Activated T-helper 17 cell treated with anti-CD3 and anti-CD28 coated beads, Interleukin-2, amount 50 U/mL, for 72 hours (primary cell): ENCODE data around the gene TTLL11. TPM values are rescaled to one million over a fixed set of nuclear protein-coding genes. Genes with fewer than 3 reads are reported as not detected.
A peak's percentile ranks its signal among the peaks of the same experiment; 100 is the strongest.

ENCODE experiments used
- ATAC-seq: fragments of 150-1000 bp; cut with Tn5 transposase; replicated peaks from 2 replicates; pipeline ENCODE4 v1.10.0; 2021; ENCODE audit warnings: mild to moderate bottlenecking, moderate library complexity
- H3K27ac Mint-ChIP-seq: one replicate; pipeline ENCODE4 v1.8.0; 2022; ENCODE audit warnings: mixed read lengths
- H3K27me3 Mint-ChIP-seq: one replicate; pipeline ENCODE4 v1.8.0; 2022; ENCODE audit warnings: mixed read lengths
- H3K36me3 Mint-ChIP-seq: one replicate; pipeline ENCODE4 v1.8.0; 2022; ENCODE audit warnings: low read depth, mild to moderate bottlenecking, mixed read lengths
- H3K4me1 Mint-ChIP-seq: one replicate; pipeline ENCODE4 v1.8.0; 2022; ENCODE audit warnings: mixed read lengths
- H3K4me3 Mint-ChIP-seq: one replicate; pipeline ENCODE4 v1.8.0; 2022; ENCODE audit warnings: mild to moderate bottlenecking, mixed read lengths
- H3K9me3 Mint-ChIP-seq: one replicate; pipeline ENCODE4 v1.8.0; 2022; ENCODE audit warnings: mixed read lengths
- total RNA-seq, 2 donors: library from RNA; stranded (reverse); gene quantifications; one replicate each; pipeline ENCODE4 v1.2.3, GENCODE V29; 2022

Gene TTLL11, protein sequence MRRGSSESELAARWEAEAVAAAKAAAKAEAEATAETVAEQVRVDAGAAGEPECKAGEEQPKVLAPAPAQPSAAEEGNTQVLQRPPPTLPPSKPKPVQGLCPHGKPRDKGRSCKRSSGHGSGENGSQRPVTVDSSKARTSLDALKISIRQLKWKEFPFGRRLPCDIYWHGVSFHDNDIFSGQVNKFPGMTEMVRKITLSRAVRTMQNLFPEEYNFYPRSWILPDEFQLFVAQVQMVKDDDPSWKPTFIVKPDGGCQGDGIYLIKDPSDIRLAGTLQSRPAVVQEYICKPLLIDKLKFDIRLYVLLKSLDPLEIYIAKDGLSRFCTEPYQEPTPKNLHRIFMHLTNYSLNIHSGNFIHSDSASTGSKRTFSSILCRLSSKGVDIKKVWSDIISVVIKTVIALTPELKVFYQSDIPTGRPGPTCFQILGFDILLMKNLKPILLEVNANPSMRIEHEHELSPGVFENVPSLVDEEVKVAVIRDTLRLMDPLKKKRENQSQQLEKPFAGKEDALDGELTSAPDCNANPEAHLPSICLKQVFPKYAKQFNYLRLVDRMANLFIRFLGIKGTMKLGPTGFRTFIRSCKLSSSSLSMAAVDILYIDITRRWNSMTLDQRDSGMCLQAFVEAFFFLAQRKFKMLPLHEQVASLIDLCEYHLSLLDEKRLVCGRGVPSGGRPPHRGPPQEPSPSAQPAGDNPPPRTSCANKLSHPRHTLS
- total RNA-seq = 1 to 10 TPM; 2.6 to 3.9 TPM

DNA sequence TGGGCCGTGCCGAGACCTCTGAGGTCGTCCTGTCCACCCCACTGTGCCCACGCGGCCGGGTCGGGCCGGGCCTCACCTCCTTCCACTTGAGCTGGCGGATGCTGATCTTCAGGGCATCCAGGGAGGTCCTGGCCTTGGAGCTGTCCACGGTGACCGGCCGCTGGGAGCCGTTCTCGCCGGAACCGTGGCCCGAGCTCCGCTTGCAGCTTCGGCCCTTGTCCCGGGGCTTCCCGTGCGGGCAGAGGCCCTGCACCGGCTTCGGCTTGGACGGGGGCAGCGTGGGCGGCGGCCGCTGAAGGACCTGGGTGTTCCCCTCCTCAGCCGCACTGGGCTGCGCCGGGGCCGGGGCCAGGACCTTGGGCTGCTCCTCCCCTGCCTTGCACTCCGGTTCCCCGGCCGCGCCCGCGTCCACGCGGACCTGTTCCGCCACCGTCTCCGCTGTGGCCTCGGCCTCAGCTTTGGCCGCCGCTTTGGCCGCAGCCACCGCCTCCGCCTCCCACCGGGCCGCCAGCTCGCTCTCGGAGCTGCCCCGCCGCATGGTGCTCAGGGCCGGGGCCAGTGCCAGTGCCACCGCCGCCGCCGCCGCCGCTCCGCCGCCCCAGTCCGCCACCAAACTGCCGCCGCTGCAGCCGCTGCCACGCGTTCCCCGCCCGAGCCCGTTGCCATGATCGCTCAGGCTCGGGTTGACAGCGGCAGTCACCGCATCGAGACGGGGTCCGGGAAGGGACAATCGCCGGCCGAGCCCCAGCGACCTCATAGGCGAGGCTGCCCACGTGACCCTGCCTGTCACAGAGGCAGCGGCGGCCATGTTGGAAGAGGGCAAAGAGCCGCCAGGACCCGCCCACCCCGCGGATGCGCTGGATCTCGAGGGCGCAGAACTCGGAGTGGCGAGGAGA is at the start of gene TTLL11:
TSS of gene TTLL11 (minus strand) at position 698 of the 896 bp plus-strand sequence. CDS start at position 538, 160 bp downstream.
- H3K4me3 Mint-ChIP-seq = peak within 1 kb of the TSS; percentile 83

GRCh38 chr9:122141671-122142070 is 48.6 kb upstream of the TTLL11 start:
- no peaks in the 10 kb centered on the region for H3K4me1 Mint-ChIP-seq

More for the DNA sequence above, at the start of gene TTLL11:
- Mint-ChIP-seq H3K27ac (peak within 1 kb of the TSS; percentile 14), H3K36me3 (no peaks in the 10 kb centered on the region), H3K27me3 (peaks cover 7% of the 10 kb centered on the region), H3K9me3 (no peaks in the 10 kb centered on the region), H3K4me1 (peaks cover 26% of the 10 kb centered on the region)
- ATAC-seq = peak; percentile 99

DNA sequence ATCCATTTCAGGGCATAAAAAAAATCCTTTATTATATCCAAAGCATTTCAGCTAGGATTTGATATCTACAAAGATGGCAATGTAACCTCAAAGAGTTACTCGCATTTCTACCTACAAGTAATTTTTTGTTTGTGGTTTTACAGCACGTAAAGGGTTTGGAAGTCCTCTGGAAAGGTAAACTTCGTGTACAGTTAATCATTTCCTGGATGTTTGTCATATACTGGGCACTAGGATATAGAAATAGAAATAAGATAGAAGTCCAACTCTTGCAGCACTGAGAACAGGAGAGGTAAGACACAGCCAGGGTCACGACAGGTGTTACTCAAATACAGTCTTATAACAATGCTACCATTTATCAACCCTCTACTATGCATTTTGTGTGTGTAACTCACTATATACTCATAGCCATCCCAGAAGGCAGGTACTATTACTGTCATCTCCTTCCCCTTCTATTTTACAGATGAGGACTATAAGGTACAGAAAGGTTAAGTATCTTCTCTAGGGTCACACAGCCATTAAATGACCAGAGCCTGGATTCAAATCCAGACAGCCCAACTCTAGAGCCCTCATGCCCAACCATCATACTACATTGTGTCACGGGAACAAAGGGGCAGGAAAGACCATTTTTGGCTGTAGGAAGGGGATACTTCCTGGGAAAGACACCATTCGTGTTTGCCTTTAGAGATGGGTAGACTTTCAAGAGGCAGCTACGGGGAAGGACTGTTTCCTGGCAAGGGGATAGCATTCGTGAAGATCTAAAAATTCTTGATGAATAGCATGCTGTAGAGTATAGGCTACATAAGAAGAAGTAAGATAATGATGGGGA is 47.5 kb upstream of the TTLL11 start:
- ATAC-seq = no peak
- Mint-ChIP-seq H3K4me3 (no peak overlapping the region), H3K27ac (no peak overlapping the region), H3K27me3 (no peaks in the 10 kb centered on the region), H3K36me3 (peaks cover 36% of the 10 kb centered on the region), H3K4me1 (no peaks in the 10 kb centered on the region), H3K9me3 (no peaks in the 10 kb centered on the region)

More at GRCh38 chr9:122141671-122142070, 48.6 kb upstream of the TTLL11 start:
- H3K27me3 Mint-ChIP-seq = no peaks in the 10 kb centered on the region
- H3K9me3 Mint-ChIP-seq = no peaks in the 10 kb centered on the region
- peaks cover 47% of the 10 kb centered on the region for H3K36me3 Mint-ChIP-seq
- H3K27ac Mint-ChIP-seq = no peak overlapping the region
- H3K4me3 Mint-ChIP-seq = no peak overlapping the region
- ATAC-seq = no peak

GRCh38 chr9:122138560-122139268 is 45.6 kb upstream of the TTLL11 start:
- Mint-ChIP-seq H3K27me3 (no peaks in the 10 kb centered on the region), H3K4me1 (no peaks in the 10 kb centered on the region), H3K27ac (no peak overlapping the region), H3K36me3 (peaks cover 20% of the 10 kb centered on the region), H3K9me3 (no peaks in the 10 kb centered on the region), H3K4me3 (no peak overlapping the region)
- no peak for ATAC-seq

DNA sequence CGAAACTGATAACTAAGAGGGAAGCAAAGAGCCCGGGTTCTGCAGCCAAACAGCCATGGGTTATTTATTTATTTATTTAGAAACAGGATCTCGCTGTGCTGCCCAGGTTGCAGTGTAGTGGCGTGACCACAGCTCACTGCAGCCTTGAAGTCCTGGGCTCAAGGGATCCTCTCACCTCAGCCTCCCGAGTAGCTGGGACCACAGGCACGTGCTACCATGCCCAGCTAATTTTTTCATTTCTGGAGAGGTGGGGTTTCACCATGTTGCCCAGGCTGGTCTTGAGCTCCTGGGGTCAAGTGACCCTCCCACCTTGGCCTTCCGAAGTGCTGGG is 42.4 kb upstream of the TTLL11 start:
- peaks cover 3% of the 10 kb centered on the region for H3K27me3 Mint-ChIP-seq
- ATAC-seq = no peak
- H3K36me3 Mint-ChIP-seq = no peaks in the 10 kb centered on the region
- no peaks in the 10 kb centered on the region for H3K4me1 Mint-ChIP-seq
- H3K9me3 Mint-ChIP-seq = no peaks in the 10 kb centered on the region
- H3K4me3 Mint-ChIP-seq = no peak overlapping the region
- no peak overlapping the region for H3K27ac Mint-ChIP-seq

- Mint-ChIP-seq H3K4me3 (no peak overlapping the region), H3K36me3 (no peaks in the 10 kb centered on the region), H3K27ac (no peak overlapping the region), H3K4me1 (no peaks in the 10 kb centered on the region), H3K27me3 (peaks cover 3% of the 10 kb centered on the region), H3K9me3 (no peaks in the 10 kb centered on the region)
- no peak for ATAC-seq
Observed at GRCh38 chr9:122134822-122135528, 41.9 kb upstream of the TTLL11 start.

GRCh38 chr9:122133984-122134535 is 41.0 kb upstream of the TTLL11 start:
- Mint-ChIP-seq H3K27ac (no peak overlapping the region), H3K36me3 (no peaks in the 10 kb centered on the region), H3K4me1 (no peaks in the 10 kb centered on the region), H3K4me3 (no peak overlapping the region), H3K27me3 (peaks cover 3% of the 10 kb centered on the region), H3K9me3 (no peaks in the 10 kb centered on the region)
- ATAC-seq = no peak

DNA sequence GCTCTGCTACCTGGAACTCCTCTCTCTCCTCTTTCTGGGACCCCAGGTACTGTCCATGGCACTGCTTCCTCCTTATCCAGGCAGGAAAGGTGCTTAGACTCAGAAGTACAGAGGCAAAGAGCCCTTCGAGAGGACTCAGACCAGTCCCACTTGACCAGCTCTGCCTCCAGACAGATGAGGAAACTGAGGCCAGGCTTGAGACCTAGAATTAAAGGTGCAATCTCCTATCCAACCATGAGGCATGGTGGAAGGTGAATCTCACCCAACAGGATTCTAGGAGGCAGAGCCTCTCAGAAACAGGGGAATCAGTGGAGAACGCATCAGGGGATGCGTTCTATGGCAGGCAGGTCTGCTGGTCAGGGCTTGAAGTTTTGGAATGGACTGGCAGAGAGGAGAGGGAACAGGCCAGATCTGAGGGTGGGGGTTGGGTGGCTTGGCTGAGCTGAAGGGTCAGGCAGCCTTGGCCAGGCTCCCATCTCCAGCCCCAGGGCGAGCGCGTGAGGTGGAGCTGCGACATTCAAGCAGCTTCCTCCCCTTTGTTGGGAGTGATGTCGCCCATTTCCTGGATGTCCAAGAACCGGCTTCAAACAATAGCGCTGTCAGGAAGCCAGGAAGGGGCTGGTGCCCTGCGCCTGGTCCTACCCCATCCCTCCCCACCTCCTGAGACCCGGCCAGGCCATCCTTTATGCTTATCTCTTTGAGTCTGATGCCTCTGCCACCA is 40.3 kb upstream of the TTLL11 start:
- Mint-ChIP-seq H3K27me3 (peaks cover 3% of the 10 kb centered on the region), H3K4me3 (no peak overlapping the region), H3K9me3 (no peaks in the 10 kb centered on the region), H3K27ac (no peak overlapping the region), H3K4me1 (no peaks in the 10 kb centered on the region), H3K36me3 (no peaks in the 10 kb centered on the region)
- ATAC-seq = no peak

DNA sequence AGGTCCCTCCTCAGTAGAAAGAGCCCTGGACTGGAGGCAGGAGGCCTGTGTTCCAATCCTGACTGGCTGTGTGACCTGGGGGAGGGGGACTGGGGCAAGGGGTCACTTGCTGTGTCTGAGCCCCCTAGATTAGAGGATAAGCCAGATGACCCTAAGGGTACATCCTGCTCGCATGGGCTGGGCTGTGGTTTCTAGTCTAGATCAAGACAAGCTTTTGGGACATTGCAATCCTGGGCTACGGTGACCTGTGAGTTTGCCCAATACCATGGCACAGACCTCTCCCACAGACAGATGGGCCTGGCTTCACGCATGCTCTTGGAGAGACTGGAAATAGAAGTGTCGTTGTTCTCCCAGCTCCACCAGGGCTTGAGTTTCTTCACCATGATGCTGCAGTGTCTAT is 39.4 kb upstream of the TTLL11 start:
- Mint-ChIP-seq H3K36me3 (no peaks in the 10 kb centered on the region), H3K27ac (no peak overlapping the region), H3K4me3 (no peak overlapping the region), H3K4me1 (no peaks in the 10 kb centered on the region), H3K9me3 (no peaks in the 10 kb centered on the region), H3K27me3 (peaks cover 3% of the 10 kb centered on the region)
- no peak for ATAC-seq

- no peak overlapping the region for H3K27ac Mint-ChIP-seq
- no peak overlapping the region for H3K4me3 Mint-ChIP-seq
- ATAC-seq = no peak
- H3K9me3 Mint-ChIP-seq = no peaks in the 10 kb centered on the region
- peaks cover 4% of the 10 kb centered on the region for H3K27me3 Mint-ChIP-seq
- no peaks in the 10 kb centered on the region for H3K36me3 Mint-ChIP-seq
- peaks cover under 1% of the 10 kb centered on the region for H3K4me1 Mint-ChIP-seq
Observed at GRCh38 chr9:122131401-122132001, 38.4 kb upstream of the TTLL11 start.

DNA sequence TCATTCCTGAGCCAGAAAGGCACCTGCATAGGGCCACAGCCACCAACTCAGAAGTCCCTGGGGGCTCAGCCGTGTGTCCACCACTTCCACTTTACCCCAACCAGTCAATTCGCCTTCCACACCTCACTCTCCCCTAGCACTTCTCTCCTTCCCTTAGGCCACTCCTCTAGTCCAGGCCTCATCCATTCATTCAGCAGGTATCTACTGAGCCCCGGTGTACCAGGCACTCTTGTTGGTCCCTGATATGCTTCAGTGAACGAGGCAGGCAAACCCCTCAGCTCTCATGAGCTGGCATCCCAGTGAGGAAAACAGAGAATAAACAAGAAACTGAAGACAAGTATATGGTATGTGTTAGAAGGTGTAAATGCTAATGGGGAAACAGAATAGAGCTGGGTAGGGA is 37.7 kb upstream of the TTLL11 start:
- Mint-ChIP-seq H3K4me3 (no peak overlapping the region), H3K9me3 (no peaks in the 10 kb centered on the region), H3K27me3 (peaks cover 8% of the 10 kb centered on the region), H3K4me1 (peaks cover 6% of the 10 kb centered on the region), H3K36me3 (no peaks in the 10 kb centered on the region), H3K27ac (no peak overlapping the region)
- ATAC-seq = no peak

DNA sequence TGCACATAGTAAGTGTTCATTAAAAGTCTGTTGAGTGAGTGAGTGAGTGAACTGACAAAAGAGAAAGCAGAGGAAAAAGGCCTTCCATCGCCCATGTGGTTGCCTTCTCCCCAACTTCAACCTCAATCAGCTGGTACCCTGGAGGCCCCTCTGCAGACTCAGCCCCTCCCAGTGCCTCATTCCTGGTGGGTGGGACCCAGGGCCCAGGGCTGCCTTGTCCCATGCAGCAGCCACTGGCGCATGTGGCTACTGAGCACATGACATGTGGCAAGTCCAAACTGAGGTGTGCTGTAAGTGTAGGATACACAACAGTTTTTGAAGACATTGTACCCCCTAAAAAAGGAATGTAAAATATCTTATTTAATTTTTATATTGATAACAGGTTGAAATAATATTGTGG is 36.9 kb upstream of the TTLL11 start:
- peaks cover 13% of the 10 kb centered on the region for H3K27me3 Mint-ChIP-seq
- no peaks in the 10 kb centered on the region for H3K9me3 Mint-ChIP-seq
- H3K36me3 Mint-ChIP-seq = peaks cover 5% of the 10 kb centered on the region
- H3K27ac Mint-ChIP-seq = no peak overlapping the region
- H3K4me3 Mint-ChIP-seq = no peak overlapping the region
- peaks cover 11% of the 10 kb centered on the region for H3K4me1 Mint-ChIP-seq
- ATAC-seq = no peak
